PFSK-1 (cell line): ENCODE data around the gene GRAMD1B.

Source experiments
- FOXP2 ChIP-seq: optimal IDR thresholded peaks from 2 replicates; pipeline ENCODE3; 2011; ENCODE audit warnings: borderline replicate concordance, control low read depth, inconsistent platforms; ENCODE audit not compliant: insufficient read depth; ENCODE audit errors: extremely low read length, extremely low read depth
- POLR2AphosphoS5 ChIP-seq: IDR thresholded peaks from 2 replicates; pipeline ENCODE4 v1.6.1; 2012; ENCODE audit warnings: low read depth, mild to moderate bottlenecking, control low read depth, low read length, moderate library complexity
- SIN3A ChIP-seq: IDR thresholded peaks from 2 replicates; pipeline ENCODE4 v1.6.1; 2012; ENCODE audit warnings: mild to moderate bottlenecking, low read length, moderate library complexity, borderline replicate concordance; ENCODE audit not compliant: insufficient read depth
- TAF1 ChIP-seq: IDR thresholded peaks from 2 replicates; pipeline ENCODE4 v1.6.1; 2012; ENCODE audit warnings: low read length, control low read depth, borderline replicate concordance; ENCODE audit not compliant: insufficient read depth
- TF ChIP-seq, protein P1 (sequence below), 2 experiments: IDR thresholded peaks; 2 replicates each; pipeline versions ENCODE4 v1.6.1 to v1.8.0; 2011 to 2012; ENCODE audit warnings: low read depth in 2 of 2, low read length in 2 of 2, control low read depth in 1 of 2, inconsistent platforms in 1 of 2, mild to moderate bottlenecking in 1 of 2, moderate library complexity in 1 of 2; ENCODE audit not compliant: insufficient read depth in 1 of 2

GRAMD1B gene

DNA sequence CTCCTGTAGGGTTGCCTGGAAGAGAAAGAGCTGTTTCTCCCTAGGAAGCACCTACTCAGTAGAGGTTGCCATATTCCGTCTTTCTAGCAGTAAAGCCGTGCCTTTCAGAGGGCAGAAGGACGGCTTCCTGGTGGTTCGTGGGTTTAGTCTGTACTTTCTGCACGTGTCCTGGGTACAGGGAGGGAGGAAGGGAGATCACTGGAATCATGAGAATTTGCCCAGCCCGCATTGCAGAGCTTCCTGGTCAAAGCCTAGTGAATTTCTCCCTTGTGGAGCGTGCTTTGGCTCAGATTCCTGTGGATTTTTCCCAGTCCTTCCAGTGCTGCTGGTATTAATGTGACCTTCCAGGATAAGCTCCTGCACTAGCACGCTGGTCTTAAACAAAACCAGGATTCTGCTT lies 44.9 kb downstream of the GRAMD1B start:
- TF ChIP-seq POLR2AphosphoS5 (no peak), SIN3A (no peak), TAF1 (no peak), FOXP2 (no peak)
- TF ChIP-seq, protein P1, sequence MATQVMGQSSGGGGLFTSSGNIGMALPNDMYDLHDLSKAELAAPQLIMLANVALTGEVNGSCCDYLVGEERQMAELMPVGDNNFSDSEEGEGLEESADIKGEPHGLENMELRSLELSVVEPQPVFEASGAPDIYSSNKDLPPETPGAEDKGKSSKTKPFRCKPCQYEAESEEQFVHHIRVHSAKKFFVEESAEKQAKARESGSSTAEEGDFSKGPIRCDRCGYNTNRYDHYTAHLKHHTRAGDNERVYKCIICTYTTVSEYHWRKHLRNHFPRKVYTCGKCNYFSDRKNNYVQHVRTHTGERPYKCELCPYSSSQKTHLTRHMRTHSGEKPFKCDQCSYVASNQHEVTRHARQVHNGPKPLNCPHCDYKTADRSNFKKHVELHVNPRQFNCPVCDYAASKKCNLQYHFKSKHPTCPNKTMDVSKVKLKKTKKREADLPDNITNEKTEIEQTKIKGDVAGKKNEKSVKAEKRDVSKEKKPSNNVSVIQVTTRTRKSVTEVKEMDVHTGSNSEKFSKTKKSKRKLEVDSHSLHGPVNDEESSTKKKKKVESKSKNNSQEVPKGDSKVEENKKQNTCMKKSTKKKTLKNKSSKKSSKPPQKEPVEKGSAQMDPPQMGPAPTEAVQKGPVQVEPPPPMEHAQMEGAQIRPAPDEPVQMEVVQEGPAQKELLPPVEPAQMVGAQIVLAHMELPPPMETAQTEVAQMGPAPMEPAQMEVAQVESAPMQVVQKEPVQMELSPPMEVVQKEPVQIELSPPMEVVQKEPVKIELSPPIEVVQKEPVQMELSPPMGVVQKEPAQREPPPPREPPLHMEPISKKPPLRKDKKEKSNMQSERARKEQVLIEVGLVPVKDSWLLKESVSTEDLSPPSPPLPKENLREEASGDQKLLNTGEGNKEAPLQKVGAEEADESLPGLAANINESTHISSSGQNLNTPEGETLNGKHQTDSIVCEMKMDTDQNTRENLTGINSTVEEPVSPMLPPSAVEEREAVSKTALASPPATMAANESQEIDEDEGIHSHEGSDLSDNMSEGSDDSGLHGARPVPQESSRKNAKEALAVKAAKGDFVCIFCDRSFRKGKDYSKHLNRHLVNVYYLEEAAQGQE (IDR thresholded peaks at IDR 0.05; ENCODE audit: insufficient read depth in 1 of 2, low read depth in 2 of 2, low read length in 2 of 2): no peak

DNA sequence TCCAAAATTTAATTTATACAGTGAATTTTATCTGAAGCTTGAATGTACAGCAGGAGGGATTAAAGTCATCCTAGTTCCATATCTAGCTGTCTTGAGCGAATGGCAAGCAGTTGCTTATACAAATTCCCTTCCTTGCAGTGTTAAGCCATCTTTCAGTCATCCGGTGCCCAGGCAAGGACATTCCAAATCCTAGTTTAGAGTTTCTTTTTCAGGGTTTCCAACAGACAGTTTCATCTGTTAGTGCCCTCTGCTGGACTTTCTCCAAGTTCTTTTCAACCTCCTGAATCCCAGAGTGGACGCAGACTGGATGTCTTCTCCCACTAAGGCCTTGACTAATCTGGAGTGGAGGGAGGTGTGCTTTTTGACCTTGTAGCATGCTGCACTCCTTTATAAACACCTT lies 45.4 kb downstream of the GRAMD1B start:
- TF ChIP-seq, protein P1 (IDR thresholded peaks at IDR 0.05; ENCODE audit: insufficient read depth in 1 of 2, low read depth in 2 of 2, low read length in 2 of 2): no peak
- no peak for TF ChIP-seq POLR2AphosphoS5
- TF ChIP-seq TAF1: no peak
- TF ChIP-seq FOXP2: no peak
- no peak for TF ChIP-seq SIN3A

DNA sequence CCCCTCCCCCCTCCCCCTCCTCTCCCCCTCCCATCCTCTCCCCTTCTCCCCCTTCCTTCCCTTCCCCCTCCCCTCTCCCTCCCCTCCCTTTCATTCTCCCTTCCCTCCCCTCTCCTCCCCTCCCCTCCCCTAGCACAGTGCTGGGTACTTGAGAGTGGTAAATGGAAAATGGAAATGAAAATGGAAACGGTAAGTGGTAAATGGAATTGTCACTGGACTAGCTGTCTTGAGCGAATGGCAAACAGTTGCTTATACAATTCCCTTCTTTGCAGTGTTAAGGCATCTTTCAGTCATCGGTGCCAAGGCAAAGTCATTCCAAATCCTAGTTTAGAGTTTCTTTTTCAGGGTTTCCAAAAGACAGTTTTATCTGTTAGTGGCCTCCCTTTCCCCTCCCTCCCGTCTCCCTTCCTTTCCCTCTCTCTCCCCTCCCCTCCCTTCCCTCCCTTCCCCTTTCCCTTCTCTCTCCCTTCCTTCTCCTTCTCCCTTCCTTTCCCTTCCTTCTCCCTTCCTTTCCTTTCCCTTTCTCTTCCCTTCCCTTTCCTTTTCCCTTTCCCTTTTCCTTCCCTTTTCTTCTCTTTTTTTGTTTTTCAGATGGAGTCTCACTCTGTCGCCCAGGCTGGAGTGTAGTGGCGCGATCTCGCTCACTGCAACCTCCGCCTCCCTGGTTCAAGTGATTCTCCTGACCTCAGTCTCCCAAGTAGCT lies 47.3 kb downstream of the GRAMD1B start:
- TF ChIP-seq POLR2AphosphoS5 (no peak), SIN3A (no peak)
- TF ChIP-seq, protein P1 (IDR thresholded peaks at IDR 0.05; ENCODE audit: insufficient read depth in 1 of 2, low read depth in 2 of 2, low read length in 2 of 2): no peak

DNA sequence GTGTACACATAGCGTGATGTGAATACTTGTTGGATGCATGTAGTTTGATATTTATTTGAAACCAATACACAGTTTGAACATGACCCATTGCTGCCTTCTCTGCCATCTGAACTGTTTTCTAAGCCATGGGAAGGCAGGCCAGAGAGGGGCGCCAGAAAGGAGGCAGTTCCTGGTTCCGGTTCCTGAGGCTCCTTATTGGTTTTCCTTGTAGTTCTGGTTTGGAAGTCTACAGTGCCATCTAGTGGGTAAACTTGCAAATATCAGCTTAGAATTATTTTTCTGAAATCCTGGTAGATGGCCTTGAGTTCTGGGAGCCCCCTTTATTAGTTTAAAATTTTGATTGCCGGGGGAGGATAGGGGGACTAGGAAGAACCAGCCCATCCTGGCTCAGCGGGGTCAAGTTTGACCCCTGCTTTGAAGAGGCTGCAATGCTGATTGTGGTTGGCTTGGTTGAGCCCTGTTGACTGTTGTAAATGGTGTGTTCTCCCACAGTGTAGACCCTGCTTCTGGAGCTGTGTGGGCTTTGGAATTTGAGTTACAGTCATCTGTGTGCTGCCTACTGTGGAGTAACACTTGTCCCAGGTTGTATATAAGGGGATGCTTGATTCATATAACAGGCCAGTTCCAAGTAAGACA lies 48.4 kb downstream of the GRAMD1B start:
- no peak for TF ChIP-seq SIN3A
- TF ChIP-seq, protein P1 (IDR thresholded peaks at IDR 0.05; ENCODE audit: insufficient read depth in 1 of 2, low read depth in 2 of 2, low read length in 2 of 2): no peak
- no peak for TF ChIP-seq FOXP2
- TF ChIP-seq POLR2AphosphoS5: no peak
- TF ChIP-seq TAF1: no peak
